HepG2 (cell line): Measurements from ENCODE around the gene PCDHGB3. TPM values are rescaled to one million over a fixed set of nuclear protein-coding genes. Genes with fewer than 3 reads are reported as not detected.

Source experiments
- ATAC-seq: fragments of 200-7000 bp; cut with Tn5 transposase; 3 replicates; pipeline ENCODE4 v1.9.1; 2020; ENCODE audit warnings: mild to moderate bottlenecking, moderate library complexity
- BruUV-seq: library from RNA; stranded (reverse); fragments of 400-500 nt; replicated peaks from 2 replicates; lab custom pipeline; 2021; lab: Mats Ljungman, UMichigan
- CTCF ChIA-PET: fragments of 300-600 bp; formaldehyde crosslinking; extraction: SDS; loops from one replicate; lab custom pipeline; 2021; ENCODE audit warnings: low total read pairs, inconsistent platforms, low intra/inter-chr PET ratio; lab: Yijun Ruan, JAX
- POLR2A ChIA-PET: fragments of 350-600 bp; sonication (Branson Sonifier 250); formaldehyde crosslinking; loops from one replicate; lab custom pipeline; 2020; ENCODE audit warnings: antibody characterized with exemption, inconsistent platforms; lab: Yijun Ruan, JAX
- DNase-seq: peaks from one replicate; pipeline ENCODE4 v3.0.0-alpha.2; 2015; ENCODE audit warnings: low spot score
- FAIRE-seq: peaks from 3 replicates; lab custom pipeline; 2011; peaks lifted over from hg19 to GRCh38; lab: Jason Lieb, UNC
- H2AFZ ChIP-seq: one replicate; pipeline ENCODE4 v1.6.1; 2011; ENCODE audit warnings: low read length, inconsistent platforms
- H3K27ac ChIP-seq: fragments of 300-600 bp; 3 replicates; pipeline ENCODE4 v1.8.0; 2011; ENCODE audit warnings: mixed run types, mild to moderate bottlenecking, mixed read lengths, low read length, inconsistent platforms; ENCODE audit not compliant: insufficient read depth; ENCODE audit errors: extremely low read length
- H3K27me3 ChIP-seq, 2 experiments: fragments of 200-600 bp in 1 of 2; 2 replicates in 1 of 2; 3 replicates in 1 of 2; pipeline versions ENCODE4 v1.6.0 to v1.8.0; 2011; ENCODE audit warnings: low read length in 2 of 2, mild to moderate bottlenecking in 2 of 2, moderate library complexity in 2 of 2, inconsistent platforms in 1 of 2; ENCODE audit not compliant: insufficient read depth in 2 of 2, control insufficient read depth in 1 of 2
- H3K36me3 ChIP-seq, 2 experiments: fragments of 200-600 bp in 1 of 2; replicated peaks in 1 of 2; 2 replicates in 1 of 2; 3 replicates in 1 of 2; pipeline versions ENCODE4 v1.5.1 to v1.8.0; 2011; ENCODE audit warnings: low read length in 2 of 2, inconsistent platforms in 1 of 2; ENCODE audit not compliant: insufficient read depth in 2 of 2, control insufficient read depth in 1 of 2
- H3K4me1 ChIP-seq: 2 replicates; pipeline ENCODE4 v1.5.1; 2012; ENCODE audit warnings: low read length, inconsistent platforms; ENCODE audit not compliant: insufficient read depth
- H3K4me2 ChIP-seq: 2 replicates; pipeline ENCODE4 v1.6.0; 2011; ENCODE audit warnings: low read depth, low read length, inconsistent platforms
- H3K4me3 ChIP-seq, 3 experiments: fragments of 200-600 bp in 1 of 3; sonication (generic), shearing (Covaris generic) in 1 of 3; replicated peaks in 1 of 3; 2 replicates each; pipeline ENCODE4 v1.5.1; 2011 to 2016; ENCODE audit warnings: low read length in 3 of 3, inconsistent platforms in 2 of 3, low read depth in 2 of 3, mild to moderate bottlenecking in 2 of 3, control low read depth in 1 of 3, mixed read lengths in 1 of 3; ENCODE audit not compliant: insufficient read depth in 1 of 3
- H3K79me2 ChIP-seq: one replicate; pipeline ENCODE4 v1.6.1; 2011; ENCODE audit warnings: low read length, inconsistent platforms; ENCODE audit not compliant: insufficient read depth
- H3K9ac ChIP-seq: 2 replicates; pipeline ENCODE4 v1.6.0; 2011; ENCODE audit warnings: mild to moderate bottlenecking, low read depth, low read length, inconsistent platforms; ENCODE audit not compliant: insufficient read depth
- H3K9me3 ChIP-seq: 2 replicates; pipeline ENCODE4 v1.5.1; 2012; ENCODE audit warnings: mild to moderate bottlenecking, low read length
- H4K20me1 ChIP-seq: 2 replicates; pipeline ENCODE4 v1.6.0; 2011; ENCODE audit warnings: inconsistent platforms, mild to moderate bottlenecking, low read length, moderate library complexity; ENCODE audit not compliant: insufficient read depth
- ADNP ChIP-seq: sonication (generic); formaldehyde crosslinking; IDR thresholded peaks from 2 replicates; pipeline ENCODE4 v1.4.0; 2020; ENCODE audit warnings: missing genetic modification reagents
- CEBPG ChIP-seq: IDR thresholded peaks from 2 replicates; pipeline ENCODE4 v1.6.1; 2016
- CTCF ChIP-seq: sonication (generic); formaldehyde crosslinking; IDR thresholded peaks from 2 replicates; pipeline ENCODE4 v1.5.0; 2020; ENCODE audit warnings: mild to moderate bottlenecking, missing genetic modification reagents, moderate library complexity
- ELF4 ChIP-seq: sonication (generic); formaldehyde crosslinking; IDR thresholded peaks from 2 replicates; pipeline ENCODE4 v1.5.0; 2020; ENCODE audit warnings: missing genetic modification reagents, mild to moderate bottlenecking, moderate library complexity, borderline replicate concordance
- MXD1 ChIP-seq: sonication (generic); formaldehyde crosslinking; IDR thresholded peaks from 2 replicates; pipeline ENCODE4 v1.4.0; 2020; ENCODE audit warnings: mild to moderate bottlenecking, missing genetic modification reagents
- SMC3 ChIP-seq: IDR thresholded peaks from 2 replicates; pipeline ENCODE4 v1.6.1; 2011; ENCODE audit warnings: low read length, improper control_type of control experiment
- STAG1 ChIP-seq: sonication (generic); formaldehyde crosslinking; IDR thresholded peaks from 2 replicates; pipeline ENCODE4 v1.4.0; 2020; ENCODE audit warnings: missing genetic modification reagents
- ZNF143 ChIP-seq: sonication (generic); formaldehyde crosslinking; IDR thresholded peaks from 2 replicates; pipeline ENCODE4 v1.4.0; 2020; ENCODE audit warnings: missing genetic modification reagents
- ZNF589 ChIP-seq: sonication (generic); formaldehyde crosslinking; conservative IDR thresholded peaks from 2 replicates; pipeline ENCODE4 v1.8.0; 2022; ENCODE audit warnings: mild to moderate bottlenecking, moderate library complexity, missing genetic modification reagents
- ZNF761 ChIP-seq: sonication (generic); formaldehyde crosslinking; conservative IDR thresholded peaks from 2 replicates; pipeline ENCODE4 v1.4.0; 2020; ENCODE audit warnings: mild to moderate bottlenecking, missing genetic modification reagents
- ZNF775 ChIP-seq: sonication (generic); formaldehyde crosslinking; IDR thresholded peaks from 2 replicates; pipeline ENCODE4 v1.4.0; 2020; ENCODE audit warnings: missing genetic modification reagents, mild to moderate bottlenecking, moderate library complexity, borderline replicate concordance
- ZZZ3 ChIP-seq: sonication (generic); formaldehyde crosslinking; IDR thresholded peaks from 2 replicates; pipeline ENCODE4 v1.4.0; 2020; ENCODE audit warnings: missing genetic modification reagents, mild to moderate bottlenecking, borderline replicate concordance
- WGBS: methylation state at CpG from one replicate; pipeline ENCODE4 v1.1.6; 2017; ENCODE audit warnings: low lambda C conversion rate; 5-methylcytosine and 5-hydroxymethylcytosine counted together
- in situ Hi-C: cut with HindIII; loops from 2 replicates; pipeline ENCODE4 v1.10.0; 2017; ENCODE audit warnings: low pct_unique_long_range_greater_than_20kb; ENCODE audit not compliant: extremely low pct_ligation_motif_present
- intact Hi-C: fragments of 100-400 bp; cut with micrococcal nuclease; formaldehyde crosslinking; loops from one replicate; pipeline ENCODE4 v1.10.0; 2022; ENCODE audit not compliant: unreplicated experiment
- polyA plus RNA-seq, 8 experiments: library from polyadenylated mRNA; depleted of rRNA in 3 of 8; stranded (reverse) in 7 of 8; unstranded in 1 of 8; fragments of >200 nt; fragmentation: Illumina TruSeq in 4 of 8; extraction: Trizol in 4 of 8; gene quantifications; 2 replicates each; pipeline versions ENCODE4 v1.2.1 to v1.2.3, GENCODE V29; 2011 to 2016; ENCODE audit warnings: low read depth in 4 of 8, missing spikeins in 1 of 8, mixed read lengths in 1 of 8; ENCODE audit not compliant: insufficient read depth in 1 of 8
- total RNA-seq, 5 experiments: library from RNA; depleted of rRNA; stranded (reverse); fragments of >200 nt; fragmentation: Illumina TruSeq; extraction: Trizol; gene quantifications; 2 replicates each; pipeline ENCODE4 v1.2.3, GENCODE V29; 2016; ENCODE audit warnings: low read depth in 1 of 5

The PCDHGB3 gene
- total and polyA plus RNA-seq, 2 of the 13 experiments (the other 11 are each of a cell fraction or from before 2014, with no cell fraction given): 0.40 to 0.44 TPM

- H3K9me3 ChIP-seq: peaks cover 18% of the 10 kb centered on the region
- no peak within 1 kb of the TSS for H2AFZ ChIP-seq
- H4K20me1 ChIP-seq: no peaks in the 10 kb centered on the region
- H3K9ac ChIP-seq: no peak within 1 kb of the TSS
- no peaks in the 10 kb centered on the region; the same call in 1 of the 2 replicates for H3K4me1 ChIP-seq
- intact Hi-C loops (loop anchor here (10.0 kb wide), 1 partner anchor 170 kb away; no protein-coding TSS in a partner anchor), in situ Hi-C loops (loop anchor here (10.0 kb wide), 1 partner anchor 170 kb away; no protein-coding TSS in a partner anchor)
- H3K36me3 ChIP-seq: no peaks in the 10 kb centered on the region
- CTCF ChIA-PET: no interaction called here
- no peaks in the 10 kb centered on the region; a peak in 1 of 5 replicates for H3K27me3 ChIP-seq
- WGBS: 60% methylated on average over 17 of the region's 29 CpGs
- no peak for FAIRE-seq
- BruUV-seq: no TSS peak
- no peak for DNase-seq
- no peak for ATAC-seq
- TF ChIP-seq CTCF (CRISPR knock-in tag) (peak; percentile 21), ZNF143 (CRISPR knock-in tag) (no peak), ZNF775 (CRISPR knock-in tag) (no peak), ZNF589 (CRISPR knock-in tag) (no peak)
- no peak within 1 kb of the TSS for H3K27ac ChIP-seq
- H3K4me2 ChIP-seq: no peak within 1 kb of the TSS
- no peaks in the 10 kb centered on the region for H3K79me2 ChIP-seq
- POLR2A ChIA-PET: no interaction called here
- no peak within 1 kb of the TSS for H3K4me3 ChIP-seq
These were observed 15.1 kb upstream of the PCDHGB3 start, which contains the start of gene PCDHGA4 for GRCh38 chr5:141354900-141355469. Gene PCDHGA4, plus strand, starts transcription at chr5:141355021. Its CDS starts 87 bp downstream, at chr5:141355108.

- Histone ChIP-seq H3K4me2 (no peak overlapping the region), H4K20me1 (no peaks in the 10 kb centered on the region), H3K27me3 (no peaks in the 10 kb centered on the region), H3K9me3 (peaks cover 24% of the 10 kb centered on the region), H3K4me3 (no peak overlapping the region), H3K4me1 (no peaks in the 10 kb centered on the region; the same call in 1 of the 2 replicates), H3K9ac (no peak overlapping the region), H2AFZ (no peak overlapping the region), H3K36me3 (no peaks in the 10 kb centered on the region), H3K27ac (no peak overlapping the region), H3K79me2 (no peaks in the 10 kb centered on the region)
- in situ Hi-C loops: loop anchor here (10.0 kb wide), 1 partner anchor 169 kb away; no protein-coding TSS in a partner anchor
- WGBS: 85% methylated on average over 24 of the region's 24 CpGs
- no peak for FAIRE-seq
- no TSS peak for BruUV-seq
- CTCF ChIA-PET: no interaction called here
- POLR2A ChIA-PET: no interaction called here
- ATAC-seq: no peak
- intact Hi-C loops: loop anchor here (10.0 kb wide), 1 partner anchor 169 kb away; no protein-coding TSS in a partner anchor
- TF ChIP-seq MXD1 (CRISPR knock-in tag): no peak
- no peak for TF ChIP-seq ZNF761 (CRISPR knock-in tag)
- no peak for TF ChIP-seq STAG1
- TF ChIP-seq ZZZ3 (CRISPR knock-in tag): no peak
- no peak for TF ChIP-seq SMC3
- no peak for TF ChIP-seq ELF4 (CRISPR knock-in tag)
- TF ChIP-seq ADNP (CRISPR knock-in tag): no peak
- no peak for TF ChIP-seq CEBPG (CRISPR knock-in tag)
- no peak for DNase-seq
These were observed 14.4 kb upstream of the PCDHGB3 start for GRCh38 chr5:141355641-141356040.
